IgD-negative memory B cell (primary cell): ENCODE data around the gene KHK. TPM values are rescaled to one million over a fixed set of nuclear protein-coding genes. Genes with fewer than 3 reads are reported as not detected.

Experiments
- H3K27ac Mint-ChIP-seq, 3 donors: one replicate each; pipeline ENCODE4 v1.8.0; 2020 to 2022; ENCODE audit warnings: mild to moderate bottlenecking in 3 of 3, mixed read lengths in 3 of 3, moderate library complexity in 1 of 3
- H3K27me3 Mint-ChIP-seq: one replicate; pipeline ENCODE4 v1.8.0; 2021; ENCODE audit warnings: mixed read lengths
- H3K36me3 Mint-ChIP-seq: one replicate; pipeline ENCODE4 v1.8.0; 2020; ENCODE audit warnings: mild to moderate bottlenecking, mixed read lengths
- H3K4me1 Mint-ChIP-seq, 3 donors: one replicate each; pipeline ENCODE4 v1.8.0; 2020 to 2022; ENCODE audit warnings: mixed read lengths in 3 of 3, mild to moderate bottlenecking in 1 of 3
- H3K4me3 Mint-ChIP-seq, 4 donors: one replicate each; pipeline ENCODE4 v1.8.0; 2020 to 2022; ENCODE audit warnings: mild to moderate bottlenecking in 4 of 4, mixed read lengths in 4 of 4, moderate library complexity in 3 of 4
- H3K9me3 Mint-ChIP-seq, 3 donors: one replicate each; pipeline ENCODE4 v1.8.0; 2020 to 2021; ENCODE audit warnings: mixed read lengths in 3 of 3, mild to moderate bottlenecking in 1 of 3
- polyA plus RNA-seq: library from polyadenylated mRNA; unstranded; fragments of 300-500 nt; fragmentation: Illumina TruSeq; gene quantifications from one replicate; pipeline ENCODE4 v1.2.3, GENCODE V29; 2021

The KHK gene
- polyA plus RNA-seq, result 6.5 TPM

GRCh38 chr2:27086724-27087593 lies at the start of gene KHK:
Gene KHK, plus strand, starts transcription at chr2:27086772. Its CDS starts 488 bp downstream, at chr2:27087260.
- H3K4me3 Mint-ChIP-seq, result peak within 1 kb of the TSS; percentile 85 to 94 (median 88)
- no peaks in the 10 kb centered on the region for H3K27me3 Mint-ChIP-seq
- peak within 1 kb of the TSS in 2 of 3 donors; percentile 82 to 88 for H3K27ac Mint-ChIP-seq
- H3K4me1 Mint-ChIP-seq, result peaks cover 4 to 8% (median 8%) of the 10 kb centered on the region in 3 donors
- H3K9me3 Mint-ChIP-seq, result no peaks in the 10 kb centered on the region
- H3K36me3 Mint-ChIP-seq, result no peaks in the 10 kb centered on the region

- Mint-ChIP-seq H3K27me3 (no peaks in the 10 kb centered on the region), H3K4me3 (no peak overlapping the region), H3K36me3 (peaks cover 5% of the 10 kb centered on the region), H3K27ac (no peak overlapping the region), H3K4me1 (peaks cover 26 to 35% (median 26%) of the 10 kb centered on the region in 3 donors), H3K9me3 (no peaks in the 10 kb centered on the region)
These were observed 48.6 kb upstream of the KHK start for GRCh38 chr2:27038012-27038411.

- Mint-ChIP-seq H3K4me1 (peaks cover 20 to 29% (median 22%) of the 10 kb centered on the region in 3 donors), H3K9me3 (no peaks in the 10 kb centered on the region), H3K27ac (peak overlapping the region in 1 of 3 donors; percentile 43), H3K27me3 (no peaks in the 10 kb centered on the region), H3K4me3 (no peak overlapping the region), H3K36me3 (peaks cover 5% of the 10 kb centered on the region)
These were observed 47.8 kb upstream of the KHK start for GRCh38 chr2:27038631-27039339.

GRCh38 chr2:27039426-27039825 lies 47.1 kb upstream of the KHK start:
- peaks cover 5% of the 10 kb centered on the region for H3K36me3 Mint-ChIP-seq
- H3K9me3 Mint-ChIP-seq, result no peaks in the 10 kb centered on the region

GRCh38 chr2:27039871-27040270 lies 46.7 kb upstream of the KHK start:
- Mint-ChIP-seq H3K9me3 (no peaks in the 10 kb centered on the region), H3K4me3 (no peak overlapping the region), H3K4me1 (peaks cover 14 to 24% (median 17%) of the 10 kb centered on the region in 3 donors), H3K27ac (no peak overlapping the region), H3K36me3 (peaks cover 5% of the 10 kb centered on the region), H3K27me3 (no peaks in the 10 kb centered on the region)

More at GRCh38 chr2:27039426-27039825, 47.1 kb upstream of the KHK start:
- H3K27ac Mint-ChIP-seq, result no peak overlapping the region
- no peak overlapping the region for H3K4me3 Mint-ChIP-seq
- peaks cover 14 to 24% (median 17%) of the 10 kb centered on the region in 3 donors for H3K4me1 Mint-ChIP-seq
- no peaks in the 10 kb centered on the region for H3K27me3 Mint-ChIP-seq

- Mint-ChIP-seq H3K36me3 (peaks cover 5% of the 10 kb centered on the region), H3K4me3 (peak overlapping the region in 1 of 4 donors; percentile 74), H3K4me1 (peaks cover 14 to 23% (median 17%) of the 10 kb centered on the region in 3 donors), H3K27me3 (no peaks in the 10 kb centered on the region), H3K27ac (peak overlapping the region in 1 of 3 donors; percentile 97), H3K9me3 (no peaks in the 10 kb centered on the region)
These were observed 46.3 kb upstream of the KHK start for GRCh38 chr2:27040282-27040681.

GRCh38 chr2:27041752-27042151 lies 44.8 kb upstream of the KHK start:
- Mint-ChIP-seq H3K36me3 (peaks cover 5% of the 10 kb centered on the region), H3K4me1 (peaks cover 14 to 23% (median 17%) of the 10 kb centered on the region in 3 donors), H3K27ac (peak overlapping the region; percentile 69 to 97 (median 96)), H3K4me3 (peak overlapping the region; percentile 42 to 85 (median 68)), H3K27me3 (no peaks in the 10 kb centered on the region), H3K9me3 (no peaks in the 10 kb centered on the region)

- no peaks in the 10 kb centered on the region for H3K9me3 Mint-ChIP-seq
- H3K4me1 Mint-ChIP-seq, result peaks cover 14 to 23% (median 17%) of the 10 kb centered on the region in 3 donors
- H3K4me3 Mint-ChIP-seq, result peak overlapping the region; percentile 42 to 85 (median 68)
- peak overlapping the region; percentile 69 to 97 (median 96) for H3K27ac Mint-ChIP-seq
- peaks cover 5% of the 10 kb centered on the region for H3K36me3 Mint-ChIP-seq
- no peaks in the 10 kb centered on the region for H3K27me3 Mint-ChIP-seq
These were observed 44.4 kb upstream of the KHK start for GRCh38 chr2:27042159-27042661.

- H3K4me1 Mint-ChIP-seq, result peaks cover 14 to 24% (median 17%) of the 10 kb centered on the region in 3 donors
- peak overlapping the region; percentile 69 to 97 (median 96) for H3K27ac Mint-ChIP-seq
- H3K4me3 Mint-ChIP-seq, result peak overlapping the region in 2 of 4 donors; percentile 12 to 42
- no peaks in the 10 kb centered on the region for H3K9me3 Mint-ChIP-seq
- peaks cover 5% of the 10 kb centered on the region for H3K36me3 Mint-ChIP-seq
- no peaks in the 10 kb centered on the region for H3K27me3 Mint-ChIP-seq
These were observed 43.5 kb upstream of the KHK start for GRCh38 chr2:27042985-27043634.

- H3K9me3 Mint-ChIP-seq, result peaks cover 0 to 7% (median 0%) of the 10 kb centered on the region in 3 donors
- H3K27ac Mint-ChIP-seq, result peak overlapping the region; percentile 100
- peak overlapping the region; percentile 94 to 100 (median 97) for H3K4me3 Mint-ChIP-seq
- peaks cover 6% of the 10 kb centered on the region for H3K27me3 Mint-ChIP-seq
- H3K36me3 Mint-ChIP-seq, result peaks cover 2% of the 10 kb centered on the region
- H3K4me1 Mint-ChIP-seq, result peaks cover 12 to 15% (median 15%) of the 10 kb centered on the region in 3 donors
These were observed 36.9 kb upstream of the KHK start for GRCh38 chr2:27049422-27050280.

GRCh38 chr2:27050281-27050995 lies 36.1 kb upstream of the KHK start:
- peak overlapping the region; percentile 100 for H3K27ac Mint-ChIP-seq
- peaks cover 6% of the 10 kb centered on the region for H3K27me3 Mint-ChIP-seq
- peaks cover 2% of the 10 kb centered on the region for H3K36me3 Mint-ChIP-seq
- H3K9me3 Mint-ChIP-seq, result peaks cover 0 to 7% (median 0%) of the 10 kb centered on the region in 3 donors
- H3K4me1 Mint-ChIP-seq, result peaks cover 12 to 15% (median 15%) of the 10 kb centered on the region in 3 donors
- H3K4me3 Mint-ChIP-seq, result peak overlapping the region; percentile 94 to 100 (median 97)

- Mint-ChIP-seq H3K36me3 (peaks cover 2% of the 10 kb centered on the region), H3K4me3 (peak within 1 kb of the TSS; percentile 94 to 100 (median 97)), H3K9me3 (peaks cover 0 to 7% (median 0%) of the 10 kb centered on the region in 3 donors), H3K27ac (peak within 1 kb of the TSS; percentile 100), H3K4me1 (peaks cover 12 to 15% (median 15%) of the 10 kb centered on the region in 3 donors), H3K27me3 (peaks cover 6% of the 10 kb centered on the region)
These were observed 35.3 kb upstream of the KHK start, which contains the start of gene AGBL5 for GRCh38 chr2:27050996-27051901. Gene AGBL5, plus strand, starts transcription at chr2:27051668. Its CDS starts 1,291 bp downstream, at chr2:27052959.
